Sigmoid colon (tissue), 7 donors: ENCODE results near the gene THBS2. TPM values are rescaled to one million over a fixed set of nuclear protein-coding genes. Genes with fewer than 3 reads are reported as not detected.

Experiments used
- DNase-seq: peaks from one replicate; pipeline ENCODE4 v3.0.0-alpha.2; 2019
- H3K27ac ChIP-seq, 4 donors: fragments of 200-600 bp; sonication (generic); one replicate each; pipeline ENCODE4 v1.5.1; 2016 to 2019; ENCODE audit warnings: mild to moderate bottlenecking in 1 of 4
- H3K27me3 ChIP-seq, 3 donors: fragments of 200-600 bp; sonication (generic); one replicate each; pipeline ENCODE4 v1.5.1; 2019; ENCODE audit warnings: mild to moderate bottlenecking in 1 of 3
- H3K36me3 ChIP-seq, 4 donors: fragments of 200-600 bp; sonication (generic); one replicate each; pipeline ENCODE4 v1.5.1; 2016 to 2019
- H3K4me1 ChIP-seq, 4 donors: fragments of 200-600 bp; sonication (generic); one replicate each; pipeline ENCODE4 v1.5.1; 2017 to 2019
- H3K4me3 ChIP-seq, 4 donors: fragments of 200-600 bp; sonication (generic); one replicate each; pipeline ENCODE4 v1.5.1; 2017 to 2019; ENCODE audit warnings: mild to moderate bottlenecking in 2 of 4, moderate library complexity in 1 of 4
- H3K9me3 ChIP-seq, 4 donors: fragments of 200-600 bp in 3 of 4; sonication (generic) in 3 of 4; one replicate each; pipeline versions ENCODE4 v1.5.1 to v1.6.1; 2013 to 2019
- CTCF ChIP-seq, 4 experiments: fragments of 450-650 bp in 3 of 4; fragments of 200-600 bp in 1 of 4; IDR thresholded peaks; one replicate each; pipeline ENCODE4 v1.5.1; 2016 to 2019; ENCODE audit warnings: antibody characterized with exemption in 4 of 4, mild to moderate bottlenecking in 3 of 4, moderate library complexity in 2 of 4
- EP300 ChIP-seq, 4 donors: sonication (generic); formaldehyde crosslinking; IDR thresholded peaks; one replicate each; pipeline ENCODE4 v1.6.1; 2017; ENCODE audit warnings: antibody characterized with exemption in 4 of 4
- POLR2A ChIP-seq, 2 donors: fragments of 450-650 bp; IDR thresholded peaks; one replicate each; pipeline ENCODE4 v1.6.1; 2016; ENCODE audit warnings: antibody characterized with exemption in 2 of 2, mild to moderate bottlenecking in 2 of 2, moderate library complexity in 2 of 2
- POLR2AphosphoS5 ChIP-seq, 4 donors: sonication (generic); formaldehyde crosslinking; IDR thresholded peaks; one replicate each; pipeline ENCODE4 v1.6.1; 2017; ENCODE audit warnings: antibody characterized with exemption in 4 of 4
- WGBS, 2 donors: extraction: QIAGEN DNeasy Blood & Tissue Kit; methylation state at CpG; one replicate each; pipeline ENCODE4 v1.1.7; 2013; 5-methylcytosine and 5-hydroxymethylcytosine counted together
- intact Hi-C: fragments of 100-400 bp; cut with DNase I; formaldehyde crosslinking; loops from one replicate; pipeline ENCODE4 v1.15.1; 2023
- polyA plus RNA-seq, 3 donors: library from polyadenylated mRNA; stranded (reverse); fragments of 200-250 nt; gene quantifications; one replicate each; pipeline ENCODE4 v1.2.3, GENCODE V29; 2013
- total RNA-seq, 4 donors: library from RNA; depleted of rRNA; stranded (reverse); fragments of >200 nt; gene quantifications; one replicate each; pipeline ENCODE4 v1.1.0, GENCODE V29; 2016
- donor health status: healthy with polysubstance abuse.
- donor health status: Bipolar disorder and iron deficiency.
- donor health status: healthy.

The THBS2 gene
- total and polyA plus RNA-seq, 7 donors = 1.7 to 59.0 (median 37.6) TPM

- no peak overlapping the region for H3K4me3 ChIP-seq
- H3K4me1 ChIP-seq = peaks cover 0 to 4% (median 1%) of the 10 kb centered on the region in 4 donors
- 73 to 75% methylated on average over 9 of the region's 9 CpGs for WGBS, 2 donors
- intact Hi-C loops = no loop called here
- no peaks in the 10 kb centered on the region for H3K36me3 ChIP-seq
- peak overlapping the region; percentile 9 to 47 (median 31) for H3K27ac ChIP-seq
- H3K9me3 ChIP-seq = no peaks in the 10 kb centered on the region
- TF ChIP-seq CTCF (IDR thresholded peaks at IDR 0.05) (no peak), POLR2AphosphoS5 (IDR thresholded peaks at IDR 0.05) (peak; percentile 52 to 83 (median 54)), EP300 (IDR thresholded peaks at IDR 0.05) (peak in 1 of 4 donors; percentile 40)
- H3K27me3 ChIP-seq = no peaks in the 10 kb centered on the region
- peak; percentile 93 for DNase-seq
These were observed 15.8 kb upstream of the THBS2 start for GRCh38 chr6:169269180-169270076.

- 75 to 78% methylated on average over 1 of the region's 1 CpG for WGBS, 2 donors
- Histone ChIP-seq H3K36me3 (no peaks in the 10 kb centered on the region), H3K9me3 (no peaks in the 10 kb centered on the region), H3K4me1 (peaks cover 0 to 14% (median 9%) of the 10 kb centered on the region in 4 donors), H3K27ac (peak overlapping the region in 2 of 4 donors; percentile 28 to 47), H3K4me3 (no peak overlapping the region), H3K27me3 (no peaks in the 10 kb centered on the region)
- no peak for DNase-seq
- TF ChIP-seq EP300 (IDR thresholded peaks at IDR 0.05) (no peak), POLR2A (IDR thresholded peaks at IDR 0.05) (no peak), CTCF (IDR thresholded peaks at IDR 0.05) (no peak), POLR2AphosphoS5 (IDR thresholded peaks at IDR 0.05) (no peak)
- intact Hi-C loops = no loop called here
These were observed 14.6 kb upstream of the THBS2 start for GRCh38 chr6:169268276-169268675.

GRCh38 chr6:169266746-169267591 lies 13.3 kb upstream of the THBS2 start:
- H3K9me3 ChIP-seq = no peaks in the 10 kb centered on the region
- no peak overlapping the region for H3K27ac ChIP-seq
- intact Hi-C loops = no loop called here
- no peaks in the 10 kb centered on the region for H3K36me3 ChIP-seq
- H3K27me3 ChIP-seq = no peaks in the 10 kb centered on the region
- no peak overlapping the region for H3K4me3 ChIP-seq
- DNase-seq = no peak
- H3K4me1 ChIP-seq = peaks cover 0 to 14% (median 9%) of the 10 kb centered on the region in 4 donors
- peak in 1 of 4 donors; percentile 35 for TF ChIP-seq POLR2AphosphoS5 (IDR thresholded peaks at IDR 0.05)
- no peak for TF ChIP-seq EP300 (IDR thresholded peaks at IDR 0.05)
- 89 to 91% methylated on average over 15 of the region's 15 CpGs for WGBS, 2 donors

- Histone ChIP-seq H3K27ac (no peak overlapping the region), H3K4me3 (no peak overlapping the region), H3K27me3 (no peaks in the 10 kb centered on the region), H3K36me3 (no peaks in the 10 kb centered on the region), H3K9me3 (no peaks in the 10 kb centered on the region), H3K4me1 (peaks cover 0 to 14% (median 9%) of the 10 kb centered on the region in 4 donors)
- intact Hi-C loops = no loop called here
- TF ChIP-seq POLR2A (IDR thresholded peaks at IDR 0.05) (no peak), EP300 (IDR thresholded peaks at IDR 0.05) (no peak), POLR2AphosphoS5 (IDR thresholded peaks at IDR 0.05) (no peak)
- DNase-seq = no peak
- WGBS, 2 donors = 89 to 91% methylated on average over 5 of the region's 5 CpGs
These were observed 12.6 kb upstream of the THBS2 start for GRCh38 chr6:169266261-169266660.

- 82 to 84% methylated on average over 12 of the region's 12 CpGs for WGBS, 2 donors
- Histone ChIP-seq H3K4me3 (no peak overlapping the region), H3K4me1 (peaks cover 0 to 14% (median 9%) of the 10 kb centered on the region in 4 donors), H3K9me3 (no peaks in the 10 kb centered on the region), H3K36me3 (no peaks in the 10 kb centered on the region), H3K27ac (no peak overlapping the region), H3K27me3 (no peaks in the 10 kb centered on the region)
- no peak for DNase-seq
- intact Hi-C loops = no loop called here
- TF ChIP-seq POLR2A (IDR thresholded peaks at IDR 0.05) (no peak), POLR2AphosphoS5 (IDR thresholded peaks at IDR 0.05) (no peak), EP300 (IDR thresholded peaks at IDR 0.05) (no peak), CTCF (IDR thresholded peaks at IDR 0.05) (no peak)
These were observed 12.0 kb upstream of the THBS2 start for GRCh38 chr6:169265486-169266131.
